ENCODE measurements around the gene MALRD1. TPM values are rescaled to one million over a fixed set of nuclear protein-coding genes. Genes with fewer than 3 reads are reported as not detected.

Gene MALRD1
- total RNA-seq, 1 experiment from 2014 or later = 0.50 TPM

- Mint-ChIP-seq H3K27me3 (ENCODE audit: low read depth) (no peaks in the 10 kb centered on the region), H3K36me3 (no peaks in the 10 kb centered on the region), H3K27ac (no peak overlapping the region; the same call in 1 of the 2 replicates), H3K4me3 (no peak overlapping the region), H3K4me1 (peaks cover 4% of the 10 kb centered on the region; the same call in 1 of the 2 replicates), H3K9me3 (peaks cover 4% of the 10 kb centered on the region)
- TF ChIP-seq ZNF671 (CRISPR knock-in tag; IDR thresholded peaks at IDR 0.05) (no peak), JAZF1 (CRISPR knock-in tag; IDR thresholded peaks at IDR 0.05) (no peak), NR2C2 (CRISPR knock-in tag; IDR thresholded peaks at IDR 0.05) (no peak), CBFB (CRISPR knock-in tag; IDR thresholded peaks at IDR 0.05; ENCODE audit: low read depth) (no peak), SOX15 (CRISPR knock-in tag; IDR thresholded peaks at IDR 0.05) (no peak), ZNF232 (CRISPR knock-in tag; IDR thresholded peaks at IDR 0.05) (no peak), RELA (CRISPR knock-in tag; IDR thresholded peaks at IDR 0.05; ENCODE audit: borderline replicate concordance) (no peak), PRRX2 (CRISPR knock-in tag; IDR thresholded peaks at IDR 0.05) (no peak), OVOL2 (CRISPR knock-in tag; IDR thresholded peaks at IDR 0.05; ENCODE audit: borderline replicate concordance) (no peak), JUN (CRISPR knock-in tag; IDR thresholded peaks at IDR 0.05) (no peak), AFF4 (CRISPR knock-in tag; IDR thresholded peaks at IDR 0.05; ENCODE audit: borderline replicate concordance) (no peak), E2F4 (CRISPR knock-in tag; IDR thresholded peaks at IDR 0.05; ENCODE audit: borderline replicate concordance, low read depth) (no peak), SMAD4 (CRISPR knock-in tag; IDR thresholded peaks at IDR 0.05) (no peak), TEAD4 (CRISPR knock-in tag; IDR thresholded peaks at IDR 0.05) (no peak), E2F5 (CRISPR knock-in tag; IDR thresholded peaks at IDR 0.05) (no peak)
- TF ChIP-seq, protein P1, sequence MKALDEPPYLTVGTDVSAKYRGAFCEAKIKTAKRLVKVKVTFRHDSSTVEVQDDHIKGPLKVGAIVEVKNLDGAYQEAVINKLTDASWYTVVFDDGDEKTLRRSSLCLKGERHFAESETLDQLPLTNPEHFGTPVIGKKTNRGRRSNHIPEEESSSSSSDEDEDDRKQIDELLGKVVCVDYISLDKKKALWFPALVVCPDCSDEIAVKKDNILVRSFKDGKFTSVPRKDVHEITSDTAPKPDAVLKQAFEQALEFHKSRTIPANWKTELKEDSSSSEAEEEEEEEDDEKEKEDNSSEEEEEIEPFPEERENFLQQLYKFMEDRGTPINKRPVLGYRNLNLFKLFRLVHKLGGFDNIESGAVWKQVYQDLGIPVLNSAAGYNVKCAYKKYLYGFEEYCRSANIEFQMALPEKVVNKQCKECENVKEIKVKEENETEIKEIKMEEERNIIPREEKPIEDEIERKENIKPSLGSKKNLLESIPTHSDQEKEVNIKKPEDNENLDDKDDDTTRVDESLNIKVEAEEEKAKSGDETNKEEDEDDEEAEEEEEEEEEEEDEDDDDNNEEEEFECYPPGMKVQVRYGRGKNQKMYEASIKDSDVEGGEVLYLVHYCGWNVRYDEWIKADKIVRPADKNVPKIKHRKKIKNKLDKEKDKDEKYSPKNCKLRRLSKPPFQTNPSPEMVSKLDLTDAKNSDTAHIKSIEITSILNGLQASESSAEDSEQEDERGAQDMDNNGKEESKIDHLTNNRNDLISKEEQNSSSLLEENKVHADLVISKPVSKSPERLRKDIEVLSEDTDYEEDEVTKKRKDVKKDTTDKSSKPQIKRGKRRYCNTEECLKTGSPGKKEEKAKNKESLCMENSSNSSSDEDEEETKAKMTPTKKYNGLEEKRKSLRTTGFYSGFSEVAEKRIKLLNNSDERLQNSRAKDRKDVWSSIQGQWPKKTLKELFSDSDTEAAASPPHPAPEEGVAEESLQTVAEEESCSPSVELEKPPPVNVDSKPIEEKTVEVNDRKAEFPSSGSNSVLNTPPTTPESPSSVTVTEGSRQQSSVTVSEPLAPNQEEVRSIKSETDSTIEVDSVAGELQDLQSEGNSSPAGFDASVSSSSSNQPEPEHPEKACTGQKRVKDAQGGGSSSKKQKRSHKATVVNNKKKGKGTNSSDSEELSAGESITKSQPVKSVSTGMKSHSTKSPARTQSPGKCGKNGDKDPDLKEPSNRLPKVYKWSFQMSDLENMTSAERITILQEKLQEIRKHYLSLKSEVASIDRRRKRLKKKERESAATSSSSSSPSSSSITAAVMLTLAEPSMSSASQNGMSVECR (CRISPR knock-in tag; IDR thresholded peaks at IDR 0.05; ENCODE audit: borderline replicate concordance) = no peak
- TF ChIP-seq, protein P2, sequence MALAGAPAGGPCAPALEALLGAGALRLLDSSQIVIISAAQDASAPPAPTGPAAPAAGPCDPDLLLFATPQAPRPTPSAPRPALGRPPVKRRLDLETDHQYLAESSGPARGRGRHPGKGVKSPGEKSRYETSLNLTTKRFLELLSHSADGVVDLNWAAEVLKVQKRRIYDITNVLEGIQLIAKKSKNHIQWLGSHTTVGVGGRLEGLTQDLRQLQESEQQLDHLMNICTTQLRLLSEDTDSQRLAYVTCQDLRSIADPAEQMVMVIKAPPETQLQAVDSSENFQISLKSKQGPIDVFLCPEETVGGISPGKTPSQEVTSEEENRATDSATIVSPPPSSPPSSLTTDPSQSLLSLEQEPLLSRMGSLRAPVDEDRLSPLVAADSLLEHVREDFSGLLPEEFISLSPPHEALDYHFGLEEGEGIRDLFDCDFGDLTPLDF (CRISPR knock-in tag; IDR thresholded peaks at IDR 0.05) = no peak
- TF ChIP-seq, protein P3, sequence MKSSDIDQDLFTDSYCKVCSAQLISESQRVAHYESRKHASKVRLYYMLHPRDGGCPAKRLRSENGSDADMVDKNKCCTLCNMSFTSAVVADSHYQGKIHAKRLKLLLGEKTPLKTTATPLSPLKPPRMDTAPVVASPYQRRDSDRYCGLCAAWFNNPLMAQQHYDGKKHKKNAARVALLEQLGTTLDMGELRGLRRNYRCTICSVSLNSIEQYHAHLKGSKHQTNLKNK (CRISPR knock-in tag; IDR thresholded peaks at IDR 0.05) = no peak
- POLR2A ChIA-PET = no interaction called here
- CTCF ChIA-PET = interaction anchor here (0.8 to 1.2 kb wide), 3 partner anchors 12 to 437 kb away, joined by 3 to 4 read pairs (median 4); no protein-coding TSS in a partner anchor
- DNase-seq (ENCODE audit: low spot score) (no peak), ATAC-seq (peak; percentile 89)
Measured at GRCh38 chr10:19231034-19231433, 182.4 kb downstream of the MALRD1 start.
